Peyer's patch (tissue), 4 donors: ENCODE data around the gene ALPK1. TPM values are rescaled to one million over a fixed set of nuclear protein-coding genes. Genes with fewer than 3 reads are reported as not detected.

Experiments
- DNase-seq, 3 donors: peaks; one replicate each; pipeline ENCODE4 v3.0.0-alpha.2; 2017 to 2019
- H3K27ac ChIP-seq, 4 donors: fragments of 200-600 bp; sonication (generic); one replicate each; pipeline ENCODE4 v1.5.1; 2016 to 2019
- H3K27me3 ChIP-seq, 2 donors: fragments of 200-600 bp; sonication (generic); one replicate each; pipeline ENCODE4 v1.5.1; 2019
- H3K36me3 ChIP-seq, 3 donors: fragments of 200-600 bp; sonication (generic); one replicate each; pipeline ENCODE4 v1.5.1; 2016 to 2019
- H3K4me1 ChIP-seq, 4 donors: fragments of 200-600 bp; sonication (generic); one replicate each; pipeline ENCODE4 v1.5.1; 2016 to 2019
- H3K4me3 ChIP-seq, 4 donors: fragments of 200-600 bp; sonication (generic); 1 replicate in 3 of 4; 2 replicates in 1 of 4; pipeline ENCODE4 v1.5.1; 2016 to 2019; ENCODE audit warnings: mild to moderate bottlenecking in 1 of 4
- H3K9me3 ChIP-seq, 4 donors: fragments of 200-600 bp; sonication (generic); one replicate each; pipeline ENCODE4 v1.5.1; 2016 to 2019; ENCODE audit warnings: mild to moderate bottlenecking in 1 of 4
- CTCF ChIP-seq, 6 experiments: fragments of 450-650 bp in 4 of 6; fragments of 200-600 bp in 2 of 6; sonication (generic) in 1 of 6; IDR thresholded peaks; one replicate each; pipeline ENCODE4 v1.5.1; 2017 to 2019; ENCODE audit warnings: antibody characterized with exemption in 6 of 6, mild to moderate bottlenecking in 3 of 6, moderate library complexity in 1 of 6
- POLR2A ChIP-seq, 2 donors: fragments of 450-650 bp; IDR thresholded peaks; one replicate each; pipeline ENCODE4 v1.5.1; 2017; ENCODE audit warnings: antibody characterized with exemption in 2 of 2, mild to moderate bottlenecking in 2 of 2, moderate library complexity in 2 of 2
- total RNA-seq, 4 donors: library from RNA; depleted of rRNA; stranded (reverse); fragments of >200 nt; gene quantifications; one replicate each; pipeline ENCODE4 v1.1.0, GENCODE V29; 2016

Gene ALPK1
- total RNA-seq, 4 donors from 2014 or later = 32.0 to 37.0 (median 36.2) TPM

GRCh38 chr4:112343330-112344080 lies 46.3 kb downstream of the ALPK1 start:
- TF ChIP-seq POLR2A (IDR thresholded peaks at IDR 0.05) = no peak
- TF ChIP-seq CTCF (IDR thresholded peaks at IDR 0.05) = no peak
- Histone ChIP-seq H3K27me3 (no peaks in the 10 kb centered on the region), H3K27ac (no peak overlapping the region), H3K36me3 (no peaks in the 10 kb centered on the region), H3K4me3 (no peak overlapping the region), H3K9me3 (no peaks in the 10 kb centered on the region), H3K4me1 (no peaks in the 10 kb centered on the region)
- DNase-seq = no peak

- no peaks in the 10 kb centered on the region for H3K36me3 ChIP-seq
- TF ChIP-seq CTCF (IDR thresholded peaks at IDR 0.05) = no peak
- no peak for TF ChIP-seq POLR2A (IDR thresholded peaks at IDR 0.05)
- no peaks in the 10 kb centered on the region for H3K9me3 ChIP-seq
- no peak for DNase-seq
- no peak overlapping the region for H3K4me3 ChIP-seq
- no peaks in the 10 kb centered on the region for H3K4me1 ChIP-seq
- H3K27me3 ChIP-seq = no peaks in the 10 kb centered on the region
- H3K27ac ChIP-seq = no peak overlapping the region
Observed at GRCh38 chr4:112348488-112349158, 51.5 kb downstream of the ALPK1 start.

DNA sequence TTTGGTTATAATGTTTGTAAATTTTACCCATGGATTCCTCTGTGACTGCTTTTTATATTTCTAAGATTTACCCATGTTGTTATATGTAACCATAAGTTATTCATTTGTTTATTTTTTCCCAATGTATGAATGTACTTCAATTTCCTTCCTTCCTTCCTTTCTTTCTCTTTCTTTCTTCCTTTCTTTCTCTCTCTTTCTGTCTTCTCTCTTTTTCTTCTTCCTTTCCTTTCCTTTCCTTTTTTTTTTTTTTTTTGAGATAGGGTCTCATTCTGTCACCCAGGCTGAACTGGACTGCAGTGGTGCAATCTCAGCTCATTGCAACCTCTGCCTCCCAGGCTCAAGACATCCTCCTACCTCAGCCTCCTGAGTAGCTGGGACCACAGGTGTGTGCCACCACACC lies 55.6 kb downstream of the ALPK1 start:
- Histone ChIP-seq H3K27me3 (no peaks in the 10 kb centered on the region), H3K4me3 (no peak overlapping the region), H3K36me3 (peaks cover 0 to 16% (median 0%) of the 10 kb centered on the region in 3 donors), H3K4me1 (no peaks in the 10 kb centered on the region), H3K9me3 (no peaks in the 10 kb centered on the region), H3K27ac (no peak overlapping the region)
- DNase-seq = no peak
- no peak for TF ChIP-seq POLR2A (IDR thresholded peaks at IDR 0.05)
- no peak for TF ChIP-seq CTCF (IDR thresholded peaks at IDR 0.05)

GRCh38 chr4:112355662-112356061 lies 58.5 kb downstream of the ALPK1 start:
- no peak overlapping the region for H3K4me3 ChIP-seq
- no peak overlapping the region for H3K27ac ChIP-seq
- TF ChIP-seq POLR2A (IDR thresholded peaks at IDR 0.05) (no peak), CTCF (IDR thresholded peaks at IDR 0.05) (no peak)
- DNase-seq = no peak
- H3K4me1 ChIP-seq = no peaks in the 10 kb centered on the region
- no peaks in the 10 kb centered on the region for H3K27me3 ChIP-seq
- H3K9me3 ChIP-seq = no peaks in the 10 kb centered on the region
- H3K36me3 ChIP-seq = peaks cover 0 to 16% (median 0%) of the 10 kb centered on the region in 3 donors

- peaks cover 0 to 21% (median 0%) of the 10 kb centered on the region in 3 donors for H3K36me3 ChIP-seq
- no peak for TF ChIP-seq CTCF (IDR thresholded peaks at IDR 0.05)
- H3K4me1 ChIP-seq = no peaks in the 10 kb centered on the region
- no peaks in the 10 kb centered on the region for H3K9me3 ChIP-seq
- H3K27me3 ChIP-seq = no peaks in the 10 kb centered on the region
- H3K4me3 ChIP-seq = no peak overlapping the region
- H3K27ac ChIP-seq = no peak overlapping the region
- DNase-seq = no peak
Observed at GRCh38 chr4:112357453-112357852, 60.3 kb downstream of the ALPK1 start.
